Measurements from ENCODE around the gene SLC4A1.

DNA sequence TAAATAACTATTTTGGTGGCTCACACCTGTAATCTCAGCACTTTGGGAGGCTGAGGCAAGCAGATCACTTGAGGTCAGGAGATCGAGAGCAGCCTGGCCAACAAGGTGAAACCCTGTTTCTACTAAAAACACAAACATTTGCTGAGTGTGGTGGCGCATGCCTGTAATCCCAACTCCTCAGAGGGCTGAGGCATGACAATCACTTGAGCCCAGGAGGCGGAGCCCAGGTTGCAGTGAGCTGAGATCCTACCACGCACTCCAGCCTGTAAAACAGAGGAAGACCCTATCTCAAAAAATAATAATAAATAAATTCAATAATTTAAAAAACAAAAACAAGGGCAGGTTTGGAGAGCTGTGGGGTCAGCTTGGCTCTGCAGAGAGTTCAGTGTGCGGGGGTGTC lies 5.7 kb upstream of the SLC4A1 start:
- TF ChIP-seq, protein P1, sequence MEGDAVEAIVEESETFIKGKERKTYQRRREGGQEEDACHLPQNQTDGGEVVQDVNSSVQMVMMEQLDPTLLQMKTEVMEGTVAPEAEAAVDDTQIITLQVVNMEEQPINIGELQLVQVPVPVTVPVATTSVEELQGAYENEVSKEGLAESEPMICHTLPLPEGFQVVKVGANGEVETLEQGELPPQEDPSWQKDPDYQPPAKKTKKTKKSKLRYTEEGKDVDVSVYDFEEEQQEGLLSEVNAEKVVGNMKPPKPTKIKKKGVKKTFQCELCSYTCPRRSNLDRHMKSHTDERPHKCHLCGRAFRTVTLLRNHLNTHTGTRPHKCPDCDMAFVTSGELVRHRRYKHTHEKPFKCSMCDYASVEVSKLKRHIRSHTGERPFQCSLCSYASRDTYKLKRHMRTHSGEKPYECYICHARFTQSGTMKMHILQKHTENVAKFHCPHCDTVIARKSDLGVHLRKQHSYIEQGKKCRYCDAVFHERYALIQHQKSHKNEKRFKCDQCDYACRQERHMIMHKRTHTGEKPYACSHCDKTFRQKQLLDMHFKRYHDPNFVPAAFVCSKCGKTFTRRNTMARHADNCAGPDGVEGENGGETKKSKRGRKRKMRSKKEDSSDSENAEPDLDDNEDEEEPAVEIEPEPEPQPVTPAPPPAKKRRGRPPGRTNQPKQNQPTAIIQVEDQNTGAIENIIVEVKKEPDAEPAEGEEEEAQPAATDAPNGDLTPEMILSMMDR (optimal IDR thresholded peaks at IDR 0.05 in 1 of 3, IDR thresholded peaks at IDR 0.05 in 1 of 3, conservative IDR thresholded peaks at IDR 0.05 in 1 of 3; ENCODE audit: extremely low read depth in 1 of 3, insufficient read depth in 2 of 3, low read length in 3 of 3): no peak
- TF ChIP-seq EZH2 (IDR thresholded peaks at IDR 0.05; ENCODE audit: low read length): no peak

Measured in keratinocyte (primary cell).